H7 (cell line): Measurements from ENCODE around the gene SSNA1. TPM values are rescaled to one million over a fixed set of nuclear protein-coding genes. Genes with fewer than 3 reads are reported as not detected.

Source experiments
- DNase-seq: peaks from one replicate; pipeline ENCODE4 v3.0.0; 2012
- H3K27me3 ChIP-seq: 2 replicates; pipeline ENCODE4 v1.6.0; 2011; ENCODE audit warnings: mild to moderate bottlenecking, low read length; ENCODE audit not compliant: control insufficient read depth, insufficient read depth
- H3K36me3 ChIP-seq: replicated peaks from 2 replicates; pipeline ENCODE4 v1.5.1; 2011; ENCODE audit warnings: low read length; ENCODE audit not compliant: control insufficient read depth, insufficient read depth
- H3K4me3 ChIP-seq: 2 replicates; pipeline ENCODE4 v1.5.1; 2011; ENCODE audit warnings: low read depth, mild to moderate bottlenecking, control low read depth, low read length, moderate library complexity; ENCODE audit not compliant: insufficient read depth
- total RNA-seq: library from RNA; depleted of rRNA; stranded (reverse); fragments of >200 nt; shearing (Covaris generic); gene quantifications from 2 replicates; pipeline ENCODE4 v1.2.3, GENCODE V29; 2014

The SSNA1 gene
- total RNA-seq, 1 experiment from 2014 or later = 143 TPM

- DNase-seq = no peak
- no peak overlapping the region for H3K4me3 ChIP-seq
- no peaks in the 10 kb centered on the region; the same call in 1 of the 2 replicates for H3K36me3 ChIP-seq
- no peaks in the 10 kb centered on the region for H3K27me3 ChIP-seq
Measured at GRCh38 chr9:137192859-137193258, 4.4 kb downstream of the SSNA1 start.

- Histone ChIP-seq H3K4me3 (no peak overlapping the region), H3K36me3 (no peaks in the 10 kb centered on the region; the same call in 1 of the 2 replicates), H3K27me3 (no peaks in the 10 kb centered on the region)
- no peak for DNase-seq
Measured at GRCh38 chr9:137193771-137194170, 5.3 kb downstream of the SSNA1 start.

- Histone ChIP-seq H3K4me3 (no peak overlapping the region), H3K36me3 (no peaks in the 10 kb centered on the region; the same call in 1 of the 2 replicates), H3K27me3 (no peaks in the 10 kb centered on the region)
- peak; percentile 67 for DNase-seq
Measured at GRCh38 chr9:137194388-137194787, 5.9 kb downstream of the SSNA1 start.

- Histone ChIP-seq H3K36me3 (no peaks in the 10 kb centered on the region; the same call in 1 of the 2 replicates), H3K27me3 (no peaks in the 10 kb centered on the region), H3K4me3 (no peak overlapping the region)
- no peak for DNase-seq
Measured at GRCh38 chr9:137194909-137195308, 6.4 kb downstream of the SSNA1 start.

GRCh38 chr9:137195525-137196220 lies 7.2 kb downstream of the SSNA1 start:
- no peaks in the 10 kb centered on the region for H3K27me3 ChIP-seq
- no peaks in the 10 kb centered on the region; the same call in 1 of the 2 replicates for H3K36me3 ChIP-seq
- no peak for DNase-seq
- no peak overlapping the region for H3K4me3 ChIP-seq

- DNase-seq = no peak
- H3K36me3 ChIP-seq = no peaks in the 10 kb centered on the region; the same call in 1 of the 2 replicates
- no peak overlapping the region for H3K4me3 ChIP-seq
- no peaks in the 10 kb centered on the region for H3K27me3 ChIP-seq
Measured at GRCh38 chr9:137198051-137198901, 9.8 kb downstream of the SSNA1 start.

GRCh38 chr9:137198902-137199283 lies 10.4 kb downstream of the SSNA1 start:
- no peaks in the 10 kb centered on the region for H3K27me3 ChIP-seq
- no peak overlapping the region for H3K4me3 ChIP-seq
- no peaks in the 10 kb centered on the region; the same call in 1 of the 2 replicates for H3K36me3 ChIP-seq
- DNase-seq = no peak

- H3K4me3 ChIP-seq = peak overlapping the region; percentile 42
- peak; percentile 80 for DNase-seq
- H3K36me3 ChIP-seq = peaks cover 2% of the 10 kb centered on the region; the same call in 1 of the 2 replicates
- H3K27me3 ChIP-seq = no peaks in the 10 kb centered on the region
Measured at GRCh38 chr9:137199411-137200121, 11.1 kb downstream of the SSNA1 start.

- H3K27me3 ChIP-seq = no peaks in the 10 kb centered on the region
- peaks cover 2% of the 10 kb centered on the region; the same call in 1 of the 2 replicates for H3K36me3 ChIP-seq
- DNase-seq = peak; percentile 100
- peak within 1 kb of the TSS; percentile 68 for H3K4me3 ChIP-seq
Measured at GRCh38 chr9:137200311-137201204, 12.1 kb downstream of the SSNA1 start, which contains the start of gene TPRN. TPRN (minus strand) TSS chr9:137200741; CDS start chr9:137200711, 30 bp downstream.

GRCh38 chr9:137201205-137201868 lies 12.9 kb downstream of the SSNA1 start:
- peak; percentile 75 for DNase-seq
- H3K36me3 ChIP-seq = peaks cover 2% of the 10 kb centered on the region; the same call in 1 of the 2 replicates
- H3K27me3 ChIP-seq = no peaks in the 10 kb centered on the region
- peak overlapping the region; percentile 68 for H3K4me3 ChIP-seq

GRCh38 chr9:137202966-137203365 lies 14.5 kb downstream of the SSNA1 start:
- H3K27me3 ChIP-seq = no peaks in the 10 kb centered on the region
- H3K36me3 ChIP-seq = peaks cover 2% of the 10 kb centered on the region; the same call in 1 of the 2 replicates
- H3K4me3 ChIP-seq = no peak overlapping the region
- no peak for DNase-seq

GRCh38 chr9:137204731-137205125 lies 16.3 kb downstream of the SSNA1 start:
- Histone ChIP-seq H3K36me3 (peaks cover 4% of the 10 kb centered on the region), H3K27me3 (no peaks in the 10 kb centered on the region), H3K4me3 (peak overlapping the region; percentile 95)
- no peak for DNase-seq
